HCT116 (cell line): Measurements from ENCODE around the gene CNPY3. TPM values are rescaled to one million over a fixed set of nuclear protein-coding genes. Genes with fewer than 3 reads are reported as not detected.

Source experiments
- ATAC-seq: fragments of 200-7000 bp; cut with Tn5 transposase; 2 replicates; pipeline ENCODE4 v1.9.1; 2020; ENCODE audit warnings: mild to moderate bottlenecking, moderate library complexity
- BruUV-seq: library from RNA; stranded (reverse); fragments of 400-500 nt; replicated peaks from 2 replicates; lab custom pipeline; 2021; lab: Mats Ljungman, UMichigan
- CTCF ChIA-PET: fragments of 300-600 bp; sonication (Branson Sonifier 250); formaldehyde crosslinking; loops from one replicate; lab custom pipeline; 2021; ENCODE audit warnings: antibody characterized with exemption; lab: Charles Lee
- POLR2A ChIA-PET: fragments of 300-600, 350-600 bp; sonication (Branson Sonifier 250); formaldehyde crosslinking; loops from one replicate; lab custom pipeline; 2021; ENCODE audit warnings: antibody characterized with exemption; lab: Charles Lee
- RAD21 ChIA-PET, 2 experiments: fragments of 300-600 bp; sonication (Branson Sonifier 250); formaldehyde crosslinking; loops; one replicate each; lab custom pipeline; 2023; ENCODE audit warnings: low total read pairs in 2 of 2; ENCODE audit not compliant: uncharacterized antibody in 2 of 2, unreplicated experiment in 2 of 2, low non-redundant PET in 1 of 2; lab: Charles Lee
- DNase-seq: peaks from one replicate; pipeline ENCODE4 v3.0.0-alpha.2; 2010; ENCODE audit warnings: low read depth, low spot score
- H2AFZ ChIP-seq: fragments of 200-600 bp; shearing (Covaris generic), sonication (generic); 2 replicates; pipeline ENCODE4 v1.6.1; 2017; ENCODE audit warnings: low read depth, mixed run types, mixed read lengths, antibody characterized with exemption, low read length; ENCODE audit not compliant: poor library complexity, severe bottlenecking
- H3K27ac ChIP-seq: 2 replicates; pipeline ENCODE4 v1.5.1; 2012; ENCODE audit warnings: low read depth, low read length
- H3K27me3 ChIP-seq: fragments of 200-600 bp; sonication (generic); 2 replicates; pipeline ENCODE4 v1.6.1; 2016; ENCODE audit warnings: mixed run types, low read length, mixed read lengths; ENCODE audit not compliant: insufficient read depth
- H3K36me3 ChIP-seq, 2 experiments: fragments of 200-500 bp in 1 of 2; fragments of 200-600 bp in 1 of 2; sonication (Bioruptor generic) in 1 of 2; sonication (generic) in 1 of 2; 2 replicates each; pipeline versions ENCODE4 v1.5.1 to v1.6.1; 2014 to 2016; ENCODE audit warnings: low read length in 2 of 2, inconsistent platforms in 1 of 2, mixed read lengths in 1 of 2, mixed run types in 1 of 2; ENCODE audit not compliant: insufficient read depth in 2 of 2, control insufficient read depth in 1 of 2
- H3K4me1 ChIP-seq, 2 experiments: fragments of 200-600 bp in 1 of 2; sonication (generic) in 1 of 2; 2 replicates each; pipeline versions ENCODE4 v1.5.1 to v1.6.1; 2012 to 2017; ENCODE audit warnings: low read length in 2 of 2, inconsistent platforms in 1 of 2, mild to moderate bottlenecking in 1 of 2, mixed read lengths in 1 of 2, mixed run types in 1 of 2, moderate library complexity in 1 of 2; ENCODE audit not compliant: insufficient read depth in 2 of 2, control insufficient read depth in 1 of 2
- H3K4me2 ChIP-seq: fragments of 200-600 bp; sonication (generic); 2 replicates; pipeline ENCODE4 v1.6.1; 2017; ENCODE audit warnings: mixed run types, low read length, mixed read lengths
- H3K4me3 ChIP-seq, 2 experiments: fragments of 200-600 bp in 1 of 2; sonication (generic) in 1 of 2; replicated peaks in 1 of 2; 2 replicates each; pipeline ENCODE4 v1.5.1; 2011 to 2016; ENCODE audit warnings: low read length in 2 of 2, control low read depth in 1 of 2, low read depth in 1 of 2, mild to moderate bottlenecking in 1 of 2, mixed read lengths in 1 of 2, mixed run types in 1 of 2
- H3K79me2 ChIP-seq: fragments of 200-600 bp; sonication (generic); 2 replicates; pipeline ENCODE4 v1.6.1; 2017; ENCODE audit warnings: mild to moderate bottlenecking, mixed run types, low read length, moderate library complexity, mixed read lengths; ENCODE audit not compliant: insufficient read depth
- H3K9ac ChIP-seq: fragments of 200-600 bp; sonication (generic); 2 replicates; pipeline ENCODE4 v1.6.1; 2016; ENCODE audit warnings: low read length, mixed read lengths
- H3K9me2 ChIP-seq: fragments of 200-600 bp; sonication (generic), shearing (Covaris generic); 2 replicates; pipeline ENCODE4 v1.6.1; 2017; ENCODE audit warnings: mixed run types, mild to moderate bottlenecking, moderate library complexity; ENCODE audit not compliant: insufficient read depth
- H3K9me3 ChIP-seq, 2 experiments: fragments of 200-500 bp in 1 of 2; fragments of 200-600 bp in 1 of 2; sonication (Bioruptor generic) in 1 of 2; sonication (generic) in 1 of 2; 2 replicates each; pipeline ENCODE4 v1.6.1; 2014 to 2017; ENCODE audit warnings: low read length in 2 of 2, mixed read lengths in 2 of 2, inconsistent platforms in 1 of 2, low read depth in 1 of 2, mild to moderate bottlenecking in 1 of 2, mixed run types in 1 of 2, moderate library complexity in 1 of 2; ENCODE audit not compliant: control insufficient read depth in 1 of 2, insufficient read depth in 1 of 2
- H4K20me1 ChIP-seq: fragments of 200-600 bp; sonication (generic), shearing (Covaris generic); 2 replicates; pipeline ENCODE4 v1.6.1; 2017; ENCODE audit warnings: mixed run types, mild to moderate bottlenecking, moderate library complexity; ENCODE audit not compliant: insufficient read depth
- ATF3 ChIP-seq: IDR thresholded peaks from 2 replicates; pipeline ENCODE4 v1.6.1; 2012
- CEBPB ChIP-seq: IDR thresholded peaks from 2 replicates; pipeline ENCODE4 v1.6.1; 2012; ENCODE audit warnings: low read depth
- EGR1 ChIP-seq: IDR thresholded peaks from 2 replicates; pipeline ENCODE4 v1.6.1; 2012; ENCODE audit warnings: low read depth
- FOSL1 ChIP-seq: IDR thresholded peaks from 2 replicates; pipeline ENCODE4 v1.6.1; 2012; ENCODE audit warnings: low read depth
- MAX ChIP-seq: IDR thresholded peaks from 2 replicates; pipeline ENCODE4 v1.6.1; 2012
- RAD21 ChIP-seq: IDR thresholded peaks from 2 replicates; pipeline ENCODE4 v1.6.1; 2012; ENCODE audit warnings: low read depth, mild to moderate bottlenecking
- REST ChIP-seq: IDR thresholded peaks from 2 replicates; pipeline ENCODE4 v1.6.1; 2012; ENCODE audit warnings: low read depth
- SP1 ChIP-seq: IDR thresholded peaks from 2 replicates; pipeline ENCODE4 v1.6.1; 2012; ENCODE audit warnings: low read depth
- SRF ChIP-seq: IDR thresholded peaks from 2 replicates; pipeline ENCODE4 v1.6.1; 2012; ENCODE audit warnings: low read depth
- ZFX ChIP-seq: fragments of 450-650 bp; IDR thresholded peaks from 2 replicates; pipeline ENCODE4 v1.6.1; 2017
- intact Hi-C: fragments of 100-400 bp; cut with micrococcal nuclease; formaldehyde crosslinking; loops from 2 replicates; pipeline ENCODE4 v1.10.0; 2022
- total RNA-seq: library from RNA; stranded (reverse); gene quantifications from one replicate; pipeline ENCODE4 v1.2.1, GENCODE V29; 2021; ENCODE audit not compliant: unreplicated experiment

The CNPY3 gene
- total RNA-seq, 1 experiment from 2014 or later: 49.1 TPM

- Histone ChIP-seq H3K9ac (no peak overlapping the region), H3K27ac (no peak overlapping the region), H2AFZ (no peak overlapping the region), H3K79me2 (no peaks in the 10 kb centered on the region), H3K4me3 (no peak overlapping the region), H4K20me1 (no peaks in the 10 kb centered on the region; the same call in 1 of the 2 replicates), H3K4me2 (no peak overlapping the region), H3K36me3 (no peaks in the 10 kb centered on the region), H3K9me3 (no peaks in the 10 kb centered on the region), H3K4me1 (peaks cover 10 to 17% of the 10 kb centered on the region in 2 experiments), H3K27me3 (no peaks in the 10 kb centered on the region), H3K9me2 (no peaks in the 10 kb centered on the region)
- intact Hi-C loops: no loop called here
- no peak for ATAC-seq
- BruUV-seq: no TSS peak
- no peak for DNase-seq
- RAD21 ChIA-PET: no interaction called here
- CTCF ChIA-PET: no interaction called here
- POLR2A ChIA-PET: no interaction called here
- TF ChIP-seq ATF3 (no peak), RAD21 (peak; percentile 37; the same call in 1 of the 2 replicates)
Observed at GRCh38 chr6:42958125-42958524, 28.8 kb downstream of the CNPY3 start.

- no peaks in the 10 kb centered on the region for H4K20me1 ChIP-seq
- H3K36me3 ChIP-seq: no peaks in the 10 kb centered on the region
- H2AFZ ChIP-seq: no peak overlapping the region
- peak overlapping the region; percentile 50 to 65 for H3K4me3 ChIP-seq
- no peaks in the 10 kb centered on the region for H3K9me2 ChIP-seq
- TF ChIP-seq ZFX (no peak), REST (no peak), MAX (no peak), SRF (no peak), SP1 (no peak), EGR1 (no peak), CEBPB (no peak), ATF3 (no peak), FOSL1 (no peak)
- peak overlapping the region; percentile 51; the same call in 1 of the 2 replicates for H3K9ac ChIP-seq
- peak overlapping the region; percentile 99 for H3K4me2 ChIP-seq
- peaks cover 10 to 17% of the 10 kb centered on the region in 2 experiments for H3K4me1 ChIP-seq
- RAD21 ChIA-PET: no interaction called here
- H3K27ac ChIP-seq: no peak overlapping the region
- intact Hi-C loops: loop anchor here (5.0 kb wide), 1 partner anchor 182 kb away; no protein-coding TSS in a partner anchor
- H3K27me3 ChIP-seq: no peaks in the 10 kb centered on the region
- ATAC-seq (no peak; the same call in 1 of the 2 replicates), DNase-seq (no peak)
- POLR2A ChIA-PET: no interaction called here
- CTCF ChIA-PET: interaction anchor here (1.4 kb wide), 1 partner anchor 11 kb away, joined by 3 read pairs; no protein-coding TSS in a partner anchor
- H3K9me3 ChIP-seq: no peaks in the 10 kb centered on the region
- no TSS peak for BruUV-seq
- no peaks in the 10 kb centered on the region for H3K79me2 ChIP-seq
Observed at GRCh38 chr6:42959917-42960242, 30.6 kb downstream of the CNPY3 start.
